DOHH2 (cell line): ENCODE results near the gene PRB2.
"Not testable (repeated sequence)": the region's sequence is repeated elsewhere in the genome, so short reads cannot be mapped to it uniquely, and the experiment has no call there.

Experiments used
- EZH2phosphoT487 ChIP-seq: fragments of 200-600 bp; sonication (generic); IDR thresholded peaks from 2 replicates; pipeline ENCODE4 v1.6.1; 2017; ENCODE audit warnings: borderline replicate concordance, mild to moderate bottlenecking, antibody characterized with exemption, low read length, moderate library complexity, mixed read lengths
- TF ChIP-seq, protein P1 (sequence below): fragments of 200-600 bp; sonication (generic); IDR thresholded peaks from one replicate; pipeline ENCODE4 v1.5.1; 2014; ENCODE audit warnings: antibody characterized with exemption, mild to moderate bottlenecking, low read depth, low read length; ENCODE audit not compliant: poor library complexity, severe bottlenecking

GRCh38 chr12:11391456-11391855 is 3.9 kb downstream of the PRB2 start:
- TF ChIP-seq, protein P1, sequence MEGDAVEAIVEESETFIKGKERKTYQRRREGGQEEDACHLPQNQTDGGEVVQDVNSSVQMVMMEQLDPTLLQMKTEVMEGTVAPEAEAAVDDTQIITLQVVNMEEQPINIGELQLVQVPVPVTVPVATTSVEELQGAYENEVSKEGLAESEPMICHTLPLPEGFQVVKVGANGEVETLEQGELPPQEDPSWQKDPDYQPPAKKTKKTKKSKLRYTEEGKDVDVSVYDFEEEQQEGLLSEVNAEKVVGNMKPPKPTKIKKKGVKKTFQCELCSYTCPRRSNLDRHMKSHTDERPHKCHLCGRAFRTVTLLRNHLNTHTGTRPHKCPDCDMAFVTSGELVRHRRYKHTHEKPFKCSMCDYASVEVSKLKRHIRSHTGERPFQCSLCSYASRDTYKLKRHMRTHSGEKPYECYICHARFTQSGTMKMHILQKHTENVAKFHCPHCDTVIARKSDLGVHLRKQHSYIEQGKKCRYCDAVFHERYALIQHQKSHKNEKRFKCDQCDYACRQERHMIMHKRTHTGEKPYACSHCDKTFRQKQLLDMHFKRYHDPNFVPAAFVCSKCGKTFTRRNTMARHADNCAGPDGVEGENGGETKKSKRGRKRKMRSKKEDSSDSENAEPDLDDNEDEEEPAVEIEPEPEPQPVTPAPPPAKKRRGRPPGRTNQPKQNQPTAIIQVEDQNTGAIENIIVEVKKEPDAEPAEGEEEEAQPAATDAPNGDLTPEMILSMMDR: not testable (repeated sequence)
- not testable (repeated sequence) for TF ChIP-seq EZH2phosphoT487
